Transverse colon (tissue), 4 donors: Measurements from ENCODE around the gene THSD4. TPM values are rescaled to one million over a fixed set of nuclear protein-coding genes. Genes with fewer than 3 reads are reported as not detected.

Experiments
- total RNA-seq, 4 donors: library from RNA; depleted of rRNA; stranded (reverse); fragments of >200 nt; gene quantifications; one replicate each; pipeline ENCODE4 v1.1.0, GENCODE V29; 2016

Gene THSD4
- total RNA-seq, 4 donors from 2014 or later, result 13.3 to 57.2 (median 47.4) TPM

Other genes starting within 250 kb of the THSD4 start
- 10 to 100 TPM in 1 of 4 donors, 1 to 10 TPM in 2, not detected in 1; 2.2 to 14.9 (median 8.3) TPM for gene THAP10, start 223.0 kb upstream of the THSD4 start, total RNA-seq
- 1 to 10 TPM in 3 of 4 donors, not detected in 1; 2.2 to 5.2 (median 4.8) TPM for gene LRRC49, start 222.6 kb upstream of the THSD4 start, total RNA-seq